ENCODE measurements around the gene LMF1.

Gene LMF1

GRCh38 chr16:993731-994130, 22.9 kb upstream of the LMF1 start:
- Histone ChIP-seq H3K4me3 (ENCODE audit: insufficient read depth, low read depth, low read length, poor library complexity, severe bottlenecking) (no peak overlapping the region), H3K27me3 (replicated peaks; ENCODE audit: control insufficient read depth, insufficient read depth, low read length, poor library complexity, severe bottlenecking) (no peaks in the 10 kb centered on the region), H3K27ac (ENCODE audit: insufficient read depth, low read length, poor library complexity, severe bottlenecking) (no peak overlapping the region), H3K36me3 (ENCODE audit: control insufficient read depth, insufficient read depth, low read length) (no peaks in the 10 kb centered on the region), H3K4me1 (ENCODE audit: control insufficient read depth, insufficient read depth, low read length, poor library complexity, severe bottlenecking) (peaks cover 27% of the 10 kb centered on the region), H3K9me3 (ENCODE audit: control insufficient read depth, low read length) (no peaks in the 10 kb centered on the region)
- DNase-seq: no peak

- Histone ChIP-seq H3K27me3 (replicated peaks; ENCODE audit: control insufficient read depth, insufficient read depth, low read length, poor library complexity, severe bottlenecking) (no peaks in the 10 kb centered on the region), H3K27ac (ENCODE audit: insufficient read depth, low read length, poor library complexity, severe bottlenecking) (no peak overlapping the region), H3K4me1 (ENCODE audit: control insufficient read depth, insufficient read depth, low read length, poor library complexity, severe bottlenecking) (peaks cover 8% of the 10 kb centered on the region), H3K9me3 (ENCODE audit: control insufficient read depth, low read length) (no peaks in the 10 kb centered on the region), H3K36me3 (ENCODE audit: control insufficient read depth, insufficient read depth, low read length) (no peaks in the 10 kb centered on the region), H3K4me3 (ENCODE audit: insufficient read depth, low read depth, low read length, poor library complexity, severe bottlenecking) (no peak overlapping the region)
- DNase-seq: no peak
Observed at GRCh38 chr16:991773-992172, 21.0 kb upstream of the LMF1 start.

GRCh38 chr16:991345-991744, 20.6 kb upstream of the LMF1 start:
- Histone ChIP-seq H3K4me3 (ENCODE audit: insufficient read depth, low read depth, low read length, poor library complexity, severe bottlenecking) (no peak overlapping the region), H3K27me3 (replicated peaks; ENCODE audit: control insufficient read depth, insufficient read depth, low read length, poor library complexity, severe bottlenecking) (no peaks in the 10 kb centered on the region), H3K4me1 (ENCODE audit: control insufficient read depth, insufficient read depth, low read length, poor library complexity, severe bottlenecking) (peaks cover 4% of the 10 kb centered on the region), H3K27ac (ENCODE audit: insufficient read depth, low read length, poor library complexity, severe bottlenecking) (no peak overlapping the region), H3K9me3 (ENCODE audit: control insufficient read depth, low read length) (no peaks in the 10 kb centered on the region), H3K36me3 (ENCODE audit: control insufficient read depth, insufficient read depth, low read length) (no peaks in the 10 kb centered on the region)
- DNase-seq: no peak

- Histone ChIP-seq H3K27ac (ENCODE audit: insufficient read depth, low read length, poor library complexity, severe bottlenecking) (no peak overlapping the region), H3K36me3 (ENCODE audit: control insufficient read depth, insufficient read depth, low read length) (no peaks in the 10 kb centered on the region)
- DNase-seq: no peak
Observed at GRCh38 chr16:990516-991291, 19.9 kb upstream of the LMF1 start.

GRCh38 chr16:989354-989814, 18.6 kb upstream of the LMF1 start:
- no peaks in the 10 kb centered on the region for H3K4me1 ChIP-seq (ENCODE audit: control insufficient read depth, insufficient read depth, low read length, poor library complexity, severe bottlenecking)
- H3K27ac ChIP-seq (ENCODE audit: insufficient read depth, low read length, poor library complexity, severe bottlenecking): no peak overlapping the region
- no peak for DNase-seq
- H3K4me3 ChIP-seq (ENCODE audit: insufficient read depth, low read depth, low read length, poor library complexity, severe bottlenecking): no peak overlapping the region
- no peaks in the 10 kb centered on the region for H3K27me3 ChIP-seq (replicated peaks; ENCODE audit: control insufficient read depth, insufficient read depth, low read length, poor library complexity, severe bottlenecking)
- H3K36me3 ChIP-seq (ENCODE audit: control insufficient read depth, insufficient read depth, low read length): no peaks in the 10 kb centered on the region
- H3K9me3 ChIP-seq (ENCODE audit: control insufficient read depth, low read length): no peaks in the 10 kb centered on the region

More at GRCh38 chr16:990516-991291, 19.9 kb upstream of the LMF1 start:
- H3K9me3 ChIP-seq (ENCODE audit: control insufficient read depth, low read length): no peaks in the 10 kb centered on the region
- no peaks in the 10 kb centered on the region for H3K4me1 ChIP-seq (ENCODE audit: control insufficient read depth, insufficient read depth, low read length, poor library complexity, severe bottlenecking)
- no peaks in the 10 kb centered on the region for H3K27me3 ChIP-seq (replicated peaks; ENCODE audit: control insufficient read depth, insufficient read depth, low read length, poor library complexity, severe bottlenecking)
- H3K4me3 ChIP-seq (ENCODE audit: insufficient read depth, low read depth, low read length, poor library complexity, severe bottlenecking): no peak overlapping the region

- no peaks in the 10 kb centered on the region for H3K27me3 ChIP-seq (replicated peaks; ENCODE audit: control insufficient read depth, insufficient read depth, low read length, poor library complexity, severe bottlenecking)
- DNase-seq: no peak
- no peaks in the 10 kb centered on the region for H3K4me1 ChIP-seq (ENCODE audit: control insufficient read depth, insufficient read depth, low read length, poor library complexity, severe bottlenecking)
- H3K27ac ChIP-seq (ENCODE audit: insufficient read depth, low read length, poor library complexity, severe bottlenecking): no peak overlapping the region
- H3K9me3 ChIP-seq (ENCODE audit: control insufficient read depth, low read length): no peaks in the 10 kb centered on the region
- H3K4me3 ChIP-seq (ENCODE audit: insufficient read depth, low read depth, low read length, poor library complexity, severe bottlenecking): no peak overlapping the region
- no peaks in the 10 kb centered on the region for H3K36me3 ChIP-seq (ENCODE audit: control insufficient read depth, insufficient read depth, low read length)
Observed at GRCh38 chr16:988471-989353, 17.9 kb upstream of the LMF1 start.

GRCh38 chr16:987906-988305, 17.1 kb upstream of the LMF1 start:
- Histone ChIP-seq H3K9me3 (ENCODE audit: control insufficient read depth, low read length) (no peaks in the 10 kb centered on the region), H3K36me3 (ENCODE audit: control insufficient read depth, insufficient read depth, low read length) (no peaks in the 10 kb centered on the region), H3K27me3 (replicated peaks; ENCODE audit: control insufficient read depth, insufficient read depth, low read length, poor library complexity, severe bottlenecking) (no peaks in the 10 kb centered on the region), H3K4me3 (ENCODE audit: insufficient read depth, low read depth, low read length, poor library complexity, severe bottlenecking) (no peak overlapping the region), H3K27ac (ENCODE audit: insufficient read depth, low read length, poor library complexity, severe bottlenecking) (no peak overlapping the region), H3K4me1 (ENCODE audit: control insufficient read depth, insufficient read depth, low read length, poor library complexity, severe bottlenecking) (no peaks in the 10 kb centered on the region)
- DNase-seq: no peak

- Histone ChIP-seq H3K4me1 (ENCODE audit: control insufficient read depth, insufficient read depth, low read length, poor library complexity, severe bottlenecking) (peaks cover 7% of the 10 kb centered on the region), H3K9me3 (ENCODE audit: control insufficient read depth, low read length) (no peaks in the 10 kb centered on the region), H3K4me3 (ENCODE audit: insufficient read depth, low read depth, low read length, poor library complexity, severe bottlenecking) (no peak overlapping the region), H3K27ac (ENCODE audit: insufficient read depth, low read length, poor library complexity, severe bottlenecking) (no peak overlapping the region), H3K27me3 (replicated peaks; ENCODE audit: control insufficient read depth, insufficient read depth, low read length, poor library complexity, severe bottlenecking) (no peaks in the 10 kb centered on the region), H3K36me3 (ENCODE audit: control insufficient read depth, insufficient read depth, low read length) (no peaks in the 10 kb centered on the region)
- DNase-seq: no peak
Observed at GRCh38 chr16:986925-987582, 16.3 kb upstream of the LMF1 start.

GRCh38 chr16:986411-986810, 15.6 kb upstream of the LMF1 start:
- H3K4me3 ChIP-seq (ENCODE audit: insufficient read depth, low read depth, low read length, poor library complexity, severe bottlenecking): no peak overlapping the region
- no peaks in the 10 kb centered on the region for H3K9me3 ChIP-seq (ENCODE audit: control insufficient read depth, low read length)
- H3K4me1 ChIP-seq (ENCODE audit: control insufficient read depth, insufficient read depth, low read length, poor library complexity, severe bottlenecking): peaks cover 8% of the 10 kb centered on the region
- H3K27ac ChIP-seq (ENCODE audit: insufficient read depth, low read length, poor library complexity, severe bottlenecking): no peak overlapping the region
- no peaks in the 10 kb centered on the region for H3K36me3 ChIP-seq (ENCODE audit: control insufficient read depth, insufficient read depth, low read length)
- no peak for DNase-seq
- H3K27me3 ChIP-seq (replicated peaks; ENCODE audit: control insufficient read depth, insufficient read depth, low read length, poor library complexity, severe bottlenecking): no peaks in the 10 kb centered on the region
